Activated T-helper 1 cell treated with anti-CD3 and anti-CD28 coated beads, Interleukin-2, amount 50 U/mL, for 16 hours (primary cell): Measurements from ENCODE around the gene COL6A3.

Experiments used
- DNase-seq, 2 donors: peaks; one replicate each; pipeline ENCODE4 v3.0.0-alpha.2; 2020; ENCODE audit warnings: low read depth in 1 of 2, low spot score in 1 of 2

Gene COL6A3

DNA sequence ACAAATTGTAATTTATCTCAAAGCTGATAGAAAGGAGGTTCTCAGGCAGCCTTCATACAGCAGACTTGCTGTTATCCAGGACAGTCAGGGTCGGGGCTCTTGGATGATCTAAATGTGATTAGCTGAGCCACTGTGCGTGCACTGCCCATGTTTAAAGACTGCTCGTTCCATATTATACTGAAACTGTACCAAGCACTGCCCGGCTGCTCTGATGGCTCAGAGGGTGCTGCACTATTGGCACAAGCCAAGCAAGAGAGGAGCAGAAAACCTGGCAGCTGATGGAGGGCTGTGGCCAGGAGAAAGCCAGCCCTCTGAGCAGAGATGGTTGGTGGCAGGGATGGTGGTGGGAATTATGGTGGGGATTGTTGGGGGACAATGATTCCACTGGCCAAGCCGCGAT lies 63.4 kb downstream of the COL6A3 start:
- no peak for DNase-seq

DNA sequence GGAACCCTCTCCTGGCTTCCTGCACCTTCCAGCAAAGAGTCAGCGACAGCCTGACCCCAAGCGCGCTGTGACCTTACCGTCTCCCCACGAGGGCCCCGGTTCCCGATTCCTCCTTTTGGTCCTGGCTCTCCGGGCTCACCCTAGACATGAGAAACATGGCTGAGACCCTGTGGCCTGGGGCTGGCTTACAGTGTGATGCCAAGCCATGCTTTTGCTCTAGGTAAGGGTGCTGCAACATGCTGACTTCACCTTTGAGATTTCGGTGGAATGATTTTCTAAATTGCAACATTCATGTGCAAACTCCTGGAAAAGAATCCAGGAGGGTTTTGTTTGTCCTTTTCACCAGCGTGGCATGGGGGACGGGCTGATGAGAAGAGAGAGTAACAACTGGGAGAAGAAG lies 63.9 kb downstream of the COL6A3 start:
- no peak for DNase-seq

- DNase-seq: no peak
These were observed 65.6 kb downstream of the COL6A3 start for GRCh38 chr2:237348281-237348865.

DNA sequence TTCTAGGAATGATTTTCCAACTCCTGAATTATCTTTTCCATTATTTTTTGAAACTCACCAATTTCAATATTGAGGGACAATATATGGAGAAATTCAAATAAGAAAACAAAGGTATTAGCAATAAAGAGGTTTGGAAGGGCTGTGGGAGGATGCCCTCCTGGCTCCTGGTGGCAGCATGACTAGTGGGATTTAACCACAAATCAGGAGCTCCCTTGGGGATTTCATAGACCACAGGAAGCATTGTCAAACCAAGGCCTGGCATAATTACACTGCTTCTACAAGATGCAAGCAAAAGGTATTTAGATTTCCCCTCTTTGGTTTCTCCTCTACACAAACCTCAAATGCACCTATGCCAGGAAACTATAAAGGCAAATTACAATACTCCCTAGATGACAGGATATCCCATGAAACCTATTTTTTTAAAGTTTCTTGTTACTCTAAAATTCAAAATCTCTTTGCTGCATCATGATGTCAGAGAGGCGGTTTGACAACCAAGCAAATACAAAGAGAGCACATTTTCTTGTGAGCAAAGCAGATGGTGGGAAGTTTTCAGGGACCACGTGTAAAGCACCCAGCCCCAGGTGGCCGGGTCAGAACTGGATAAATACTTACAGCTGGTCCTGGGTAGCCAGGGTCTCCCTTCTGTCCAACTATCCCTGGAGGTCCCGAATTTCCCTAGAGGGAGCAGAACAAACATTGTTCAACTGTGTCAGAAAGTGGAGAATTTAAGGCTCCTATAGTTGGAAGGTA lies 67.9 kb downstream of the COL6A3 start:
- DNase-seq: no peak

- DNase-seq: no peak
These were observed 68.6 kb downstream of the COL6A3 start for GRCh38 chr2:237345411-237345810.

DNA sequence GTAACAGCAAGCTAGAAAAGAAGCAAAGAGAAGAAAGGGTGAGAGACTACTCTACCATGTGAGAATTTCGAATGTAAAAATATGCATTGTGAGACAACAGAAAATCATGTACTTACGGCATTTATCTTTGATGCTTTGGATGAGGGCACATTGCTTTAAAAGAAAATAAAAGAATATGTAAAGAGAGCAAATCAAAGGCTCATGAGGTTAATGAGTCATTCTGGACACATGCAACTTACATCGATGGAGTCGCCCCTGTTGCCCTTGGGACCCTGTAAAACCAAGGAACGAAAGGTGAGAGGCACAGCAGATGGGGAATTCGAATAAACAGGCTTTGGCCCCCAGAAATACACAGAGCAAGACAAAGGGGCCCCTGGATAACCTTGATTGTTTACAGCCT lies 69.0 kb downstream of the COL6A3 start:
- no peak for DNase-seq

- DNase-seq: no peak
These were observed 70.0 kb downstream of the COL6A3 start for GRCh38 chr2:237343993-237344392.

- no peak for DNase-seq
These were observed 72.1 kb downstream of the COL6A3 start for GRCh38 chr2:237341872-237342271.

DNA sequence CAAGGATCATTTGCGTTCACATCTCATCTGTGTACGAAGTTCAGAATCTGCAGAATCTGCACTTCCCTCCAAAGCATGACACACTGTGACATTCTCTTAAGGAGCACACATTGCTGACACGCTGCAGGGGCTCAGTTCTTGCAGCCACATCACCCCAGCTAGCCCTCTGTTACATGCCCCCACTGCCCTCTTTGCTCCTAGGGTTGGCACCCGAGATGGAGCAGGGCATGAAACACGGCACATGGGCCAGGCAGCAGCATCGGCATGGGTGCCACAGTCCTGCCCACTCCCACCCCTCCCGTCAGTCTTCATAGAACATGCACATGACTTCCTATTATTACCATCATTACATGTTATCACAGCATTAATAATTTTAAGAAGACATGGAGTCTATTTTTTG lies 76.4 kb downstream of the COL6A3 start:
- no peak for DNase-seq

DNA sequence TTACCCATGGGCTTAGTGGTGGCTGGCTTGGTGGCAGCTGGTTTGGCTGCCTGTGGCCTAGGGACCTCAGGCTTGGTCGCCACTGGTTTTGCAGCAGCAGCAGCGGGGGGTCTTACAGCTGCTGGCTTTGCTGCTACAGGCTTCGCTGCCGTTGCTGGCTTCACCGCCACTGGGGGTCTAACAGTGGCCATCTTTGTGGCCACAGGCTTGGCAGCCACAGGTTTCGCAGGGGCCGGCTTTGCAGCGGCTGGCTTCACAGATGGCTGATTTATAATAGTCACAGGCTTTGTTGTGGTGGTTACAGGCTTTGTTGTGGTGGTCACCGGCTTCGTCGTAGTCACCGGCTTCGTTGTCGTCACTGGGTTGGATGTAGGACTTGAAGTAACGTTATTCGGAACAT lies 77.8 kb downstream of the COL6A3 start:
- no peak for DNase-seq

GRCh38 chr2:237333748-237334147 lies 80.2 kb downstream of the COL6A3 start:
- DNase-seq: no peak

- DNase-seq: no peak
These were observed 83.4 kb downstream of the COL6A3 start for GRCh38 chr2:237330541-237330940.

DNA sequence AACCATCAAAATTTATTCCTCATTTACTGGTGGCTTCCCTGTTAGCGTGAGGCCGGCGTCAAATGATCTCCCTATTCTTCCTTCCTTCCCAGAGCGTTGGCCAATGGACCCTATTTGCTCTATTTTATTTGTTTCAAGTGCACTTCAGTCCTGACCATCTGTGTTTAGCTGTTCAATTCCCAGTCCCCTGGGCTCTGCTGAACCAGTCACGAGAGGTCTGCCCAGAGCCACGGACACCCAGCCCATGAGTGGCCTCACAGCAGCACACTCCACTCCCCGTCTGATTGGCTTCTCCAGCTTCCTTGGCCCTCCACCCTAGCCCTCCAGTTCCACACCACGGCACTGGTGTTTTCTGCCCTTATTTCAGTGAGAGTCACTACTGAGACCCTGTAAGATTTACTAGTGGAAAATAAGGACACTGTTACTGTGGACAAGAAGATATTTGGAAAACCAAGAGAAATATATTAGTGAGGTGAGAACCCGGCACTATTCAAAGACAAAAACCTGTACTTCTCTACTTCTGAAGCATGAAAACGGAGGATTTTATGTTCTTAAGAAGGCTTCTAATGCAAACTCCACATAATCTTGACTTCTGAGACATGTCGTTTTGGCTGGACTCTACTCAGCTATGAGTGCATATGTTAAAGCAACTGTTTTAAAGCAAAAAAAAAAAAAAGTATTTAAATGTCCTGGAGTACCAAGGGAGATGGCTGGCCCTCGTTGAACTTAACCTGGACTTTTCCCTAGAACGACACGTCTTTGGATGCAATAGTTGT lies 86.6 kb downstream of the COL6A3 start:
- DNase-seq: no peak

- DNase-seq: no peak
These were observed 87.4 kb downstream of the COL6A3 start for GRCh38 chr2:237326266-237327171.

DNA sequence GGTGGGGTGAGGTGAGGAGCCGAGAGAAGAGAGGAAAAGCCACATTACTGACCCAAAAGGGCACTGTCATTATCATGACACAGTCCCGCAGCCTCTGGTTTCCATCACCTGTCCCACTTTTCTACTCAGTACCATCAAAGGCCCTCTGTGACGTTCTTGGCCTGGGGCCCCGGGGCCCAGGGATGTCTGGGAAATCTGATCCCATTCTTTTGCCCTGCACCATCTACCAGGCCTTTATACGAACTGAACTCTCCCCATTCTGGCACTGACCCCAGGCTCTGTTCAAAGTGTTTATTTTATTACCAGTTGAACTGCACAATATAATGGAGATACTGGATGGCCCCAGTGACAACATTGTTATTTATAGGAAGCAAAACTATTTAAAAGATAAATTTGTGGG lies 89.1 kb downstream of the COL6A3 start:
- DNase-seq: no peak

DNA sequence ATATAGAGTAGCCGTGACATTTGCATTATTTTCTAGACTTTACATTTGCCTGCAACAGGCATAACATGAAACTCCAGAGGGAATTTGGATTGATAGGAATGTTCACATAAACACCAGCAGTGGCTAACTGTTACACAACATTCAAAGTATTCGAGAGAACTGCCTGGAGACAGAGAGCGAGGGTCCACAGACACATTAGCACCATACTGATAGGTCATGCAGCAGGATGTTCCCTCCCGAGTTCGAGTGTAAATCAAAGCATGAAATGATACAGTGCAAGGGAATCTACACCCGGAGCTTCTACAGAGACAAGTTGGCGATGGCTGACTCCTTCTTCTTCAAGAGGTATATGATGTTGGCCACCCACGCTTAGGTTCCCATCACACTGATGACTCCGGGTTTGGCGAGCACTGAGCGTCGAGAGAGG lies 89.5 kb downstream of the COL6A3 start:
- DNase-seq: no peak

DNA sequence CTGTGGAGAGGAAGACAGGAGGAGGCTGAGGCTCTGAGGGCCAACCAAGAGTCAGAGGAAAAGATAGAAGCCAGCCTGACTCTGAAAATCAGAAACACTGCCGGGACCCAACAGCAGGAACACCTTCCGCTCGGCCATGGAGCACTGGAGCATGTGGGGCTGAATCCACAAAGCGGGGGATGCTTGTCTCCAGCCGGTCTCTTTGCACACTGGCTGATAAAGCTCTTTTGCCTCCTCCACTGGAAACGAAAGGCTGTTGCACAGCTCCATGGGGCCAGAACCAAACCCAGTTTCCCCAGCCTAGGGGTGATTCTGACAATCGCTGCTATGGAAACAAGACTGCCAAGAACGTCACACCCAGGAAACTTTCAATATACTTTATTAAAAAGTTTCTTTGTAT lies 90.3 kb downstream of the COL6A3 start:
- DNase-seq: no peak

DNA sequence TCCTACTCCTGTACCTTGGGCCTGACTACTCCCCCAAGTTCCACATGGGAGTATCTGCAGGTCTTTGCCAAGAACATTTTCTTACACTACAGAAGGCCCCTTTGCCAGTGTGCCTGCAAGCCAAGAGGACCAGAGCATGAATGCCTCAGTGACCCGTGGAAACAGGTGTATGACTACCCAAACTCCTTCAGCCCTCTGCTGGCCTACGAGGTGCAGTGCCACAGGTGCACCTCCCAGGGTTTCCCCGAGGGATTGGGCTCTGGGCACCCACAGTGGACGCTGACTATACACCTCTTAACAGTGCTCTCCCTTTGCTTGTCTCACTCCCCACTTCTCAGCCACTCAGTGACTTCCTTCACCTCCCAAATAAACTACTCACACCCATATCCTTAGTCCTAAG lies 91.4 kb downstream of the COL6A3 start:
- DNase-seq: no peak

DNA sequence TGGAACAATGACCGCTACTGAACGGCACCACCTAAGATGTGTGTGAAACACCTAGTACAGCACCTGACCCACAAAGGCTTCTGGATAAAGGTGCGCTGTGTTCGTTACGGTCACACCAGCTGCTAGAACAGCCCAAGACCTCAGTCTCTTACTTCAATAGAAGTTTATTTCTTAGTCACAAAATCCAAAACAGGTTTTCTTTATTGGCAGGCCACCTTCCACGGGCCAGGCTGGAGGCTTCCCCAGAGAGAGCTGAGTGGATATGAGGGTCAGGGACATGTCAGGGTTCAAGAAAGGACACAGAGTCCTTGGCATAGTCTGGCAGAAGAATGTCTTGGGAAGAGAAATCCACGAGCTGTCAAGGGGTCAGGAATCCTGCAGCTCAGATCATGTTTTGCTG lies 92.2 kb downstream of the COL6A3 start:
- DNase-seq: no peak

GRCh38 chr2:237320801-237321560 lies 93.0 kb downstream of the COL6A3 start:
- DNase-seq: no peak

- no peak for DNase-seq
These were observed 94.1 kb downstream of the COL6A3 start for GRCh38 chr2:237319887-237320286.
